CD4-positive, alpha-beta memory T cell (primary cell): Measurements from ENCODE around the gene IL20. TPM values are rescaled to one million over a fixed set of nuclear protein-coding genes. Genes with fewer than 3 reads are reported as not detected.

Source experiments
- CTCF ChIA-PET: fragments of 350-600 bp; sonication (Branson Sonifier 250); formaldehyde crosslinking; loops from one replicate; lab custom pipeline; 2021; ENCODE audit warnings: inconsistent platforms; ENCODE audit not compliant: partially characterized antibody; lab: Charles Lee
- POLR2A ChIA-PET: fragments of 350-600 bp; sonication (Branson Sonifier 250); formaldehyde crosslinking; loops from one replicate; lab custom pipeline; 2021; ENCODE audit not compliant: partially characterized antibody; lab: Charles Lee
- DNase-seq, 5 donors: peaks; one replicate each; pipeline versions ENCODE4 v3.0.0 to v3.0.0-alpha.2; 2020 to 2022; ENCODE audit warnings: mixed read lengths in 1 of 5
- H3K27ac ChIP-seq: one replicate; pipeline ENCODE4 v1.7.0; 2013; ENCODE audit warnings: low read depth, low read length
- H3K27me3 ChIP-seq: 2 replicates; pipeline ENCODE4 v1.7.0; 2013; ENCODE audit warnings: mild to moderate bottlenecking, low read length, moderate library complexity; ENCODE audit not compliant: insufficient read depth
- H3K36me3 ChIP-seq: 2 replicates; pipeline ENCODE4 v1.7.0; 2013; ENCODE audit warnings: mild to moderate bottlenecking, low read length, moderate library complexity; ENCODE audit not compliant: insufficient read depth
- H3K4me1 ChIP-seq: 2 replicates; pipeline ENCODE4 v1.7.0; 2013; ENCODE audit warnings: mild to moderate bottlenecking, low read length, moderate library complexity; ENCODE audit not compliant: insufficient read depth
- H3K4me3 ChIP-seq, 2 donors: one replicate each; pipeline ENCODE4 v1.7.0; 2013; ENCODE audit warnings: low read length in 2 of 2, mild to moderate bottlenecking in 1 of 2
- H3K9me3 ChIP-seq, 2 donors: one replicate each; pipeline ENCODE4 v1.7.0; 2013; ENCODE audit warnings: low read length in 2 of 2, control low read depth in 1 of 2; ENCODE audit not compliant: control insufficient read depth in 1 of 2
- H3K27ac Mint-ChIP-seq, 7 donors: one replicate each; pipeline ENCODE4 v1.8.0; 2020 to 2021; ENCODE audit warnings: mixed read lengths in 7 of 7, mild to moderate bottlenecking in 6 of 7, inconsistent platforms in 3 of 7, moderate library complexity in 3 of 7
- H3K27me3 Mint-ChIP-seq, 2 donors: one replicate each; pipeline ENCODE4 v1.8.0; 2020 to 2021; ENCODE audit warnings: mixed read lengths in 2 of 2
- H3K36me3 Mint-ChIP-seq, 2 donors: one replicate each; pipeline ENCODE4 v1.8.0; 2020 to 2021; ENCODE audit warnings: mixed read lengths in 2 of 2, inconsistent platforms in 1 of 2, mild to moderate bottlenecking in 1 of 2
- H3K4me1 Mint-ChIP-seq, 4 donors: one replicate each; pipeline ENCODE4 v1.8.0; 2020 to 2021; ENCODE audit warnings: mixed read lengths in 4 of 4, mild to moderate bottlenecking in 1 of 4
- H3K4me3 Mint-ChIP-seq, 8 donors: one replicate each; pipeline ENCODE4 v1.8.0; 2020 to 2021; ENCODE audit warnings: mixed read lengths in 8 of 8, mild to moderate bottlenecking in 7 of 8, moderate library complexity in 6 of 8, inconsistent platforms in 3 of 8
- H3K9me3 Mint-ChIP-seq, 8 donors: one replicate each; pipeline ENCODE4 v1.8.0; 2020 to 2021; ENCODE audit warnings: mixed read lengths in 8 of 8, mild to moderate bottlenecking in 5 of 8, inconsistent platforms in 3 of 8, moderate library complexity in 1 of 8
- intact Hi-C: fragments of 100-400 bp; cut with micrococcal nuclease; formaldehyde crosslinking; loops from one replicate; pipeline ENCODE4 v1.15.1; 2023
- polyA plus RNA-seq, 2 donors: library from polyadenylated mRNA; unstranded; fragments of 300-500 nt; fragmentation: Illumina TruSeq; gene quantifications; one replicate each; pipeline ENCODE4 v1.2.3, GENCODE V29; 2021
- total RNA-seq, 2 experiments: library from RNA; stranded (reverse); gene quantifications; one replicate each; pipeline ENCODE4 v1.2.3, GENCODE V29; 2021

IL20 gene
- total and polyA plus RNA-seq, 4 experiments from 2014 or later = not detected

GRCh38 chr1:206909161-206909882, 43.9 kb downstream of the IL20 start:
- POLR2A ChIA-PET = interaction anchor here (0.7 to 11.6 kb wide), 24 partner anchors 8 to 193 kb away, joined by 3 to 211 read pairs (median 7); partner anchors contain the start of genes FCMR, IL20, IL24 and PFKFB2
- H3K4me1 ChIP-seq = peaks cover 97% of the 10 kb centered on the region
- peak overlapping the region; percentile 31 for H3K27ac ChIP-seq
- CTCF ChIA-PET = interaction anchor here (0.7 to 6.0 kb wide), 22 partner anchors 9 to 276 kb away, joined by 3 to 66 read pairs (median 8); partner anchors contain the start of genes FCMR, IL10 and IL20
- Mint-ChIP-seq H3K36me3 (peaks cover 71 to 75% of the 10 kb centered on the region in 2 donors), H3K9me3 (peaks cover 0 to 2% (median 0%) of the 10 kb centered on the region in 8 donors), H3K27me3 (no peaks in the 10 kb centered on the region), H3K27ac (peak overlapping the region; percentile 79 to 91 (median 88)), H3K4me1 (peaks cover 71 to 95% (median 84%) of the 10 kb centered on the region in 4 donors), H3K4me3 (peak overlapping the region; percentile 62 to 80 (median 73))
- H3K36me3 ChIP-seq = peaks cover 60% of the 10 kb centered on the region
- peak in 4 of 5 donors; percentile 52 to 66 (median 56) for DNase-seq
- intact Hi-C loops = no loop called here
- no peaks in the 10 kb centered on the region for H3K9me3 ChIP-seq
- no peaks in the 10 kb centered on the region for H3K27me3 ChIP-seq
- peak overlapping the region in 1 of 2 donors; percentile 19 for H3K4me3 ChIP-seq

DNA sequence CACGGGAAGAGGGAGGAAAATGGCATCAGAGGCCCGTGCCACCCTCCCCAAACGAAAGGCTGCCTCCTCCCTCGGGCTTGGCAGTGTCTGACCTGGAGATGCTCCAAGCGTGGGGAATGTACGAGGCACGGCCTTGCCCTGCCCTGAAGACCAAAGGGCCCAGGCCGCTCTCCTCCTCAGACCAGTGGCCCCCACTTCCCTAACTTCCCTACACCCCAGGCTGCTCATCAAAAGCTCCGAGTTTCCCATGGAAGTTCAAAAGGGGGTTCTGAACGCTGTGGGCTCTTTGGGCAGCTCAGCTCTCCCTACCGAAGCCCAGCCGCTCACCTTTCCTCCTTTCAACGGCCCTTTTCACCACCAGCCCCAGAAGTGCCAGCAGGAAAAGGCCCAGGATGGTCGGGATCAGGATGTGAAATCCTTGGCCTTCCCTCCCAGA, 44.5 kb downstream of the IL20 start:
- H3K27me3 Mint-ChIP-seq = no peaks in the 10 kb centered on the region
- peak overlapping the region; percentile 31 for H3K27ac ChIP-seq
- peaks cover 69 to 75% of the 10 kb centered on the region in 2 donors for H3K36me3 Mint-ChIP-seq

GRCh38 chr1:206911064-206911663, 45.7 kb downstream of the IL20 start:
- Mint-ChIP-seq H3K27me3 (no peaks in the 10 kb centered on the region), H3K9me3 (peaks cover 0 to 2% (median 0%) of the 10 kb centered on the region in 8 donors), H3K36me3 (peaks cover 70 to 75% of the 10 kb centered on the region in 2 donors), H3K27ac (peak overlapping the region; percentile 34 to 91 (median 83)), H3K4me1 (peaks cover 72 to 95% (median 84%) of the 10 kb centered on the region in 4 donors), H3K4me3 (peak overlapping the region in 5 of 8 donors; percentile 60 to 80 (median 70))
- no peak overlapping the region for H3K4me3 ChIP-seq
- POLR2A ChIA-PET = interaction anchor here (0.9 to 12.7 kb wide), 13 partner anchors 9 to 184 kb away, joined by 3 to 179 read pairs (median 10); partner anchors contain the start of genes FCMR and IL24
- H3K4me1 ChIP-seq = peaks cover 97% of the 10 kb centered on the region
- no peaks in the 10 kb centered on the region for H3K27me3 ChIP-seq
- H3K36me3 ChIP-seq = peaks cover 59% of the 10 kb centered on the region
- DNase-seq = peak in 4 of 5 donors; percentile 51 to 66 (median 59)
- H3K27ac ChIP-seq = no peak overlapping the region
- CTCF ChIA-PET = interaction anchor here (0.7 to 13.0 kb wide), 38 partner anchors 8 to 277 kb away, joined by 3 to 477 read pairs (median 10); partner anchors contain the start of genes DYRK3, FCMR and IL20
- intact Hi-C loops = loop anchor here (10.0 kb wide), 2 partner anchors 164 to 436 kb away; partner anchors contain the start of gene IKBKE
- H3K9me3 ChIP-seq = no peaks in the 10 kb centered on the region

More for the DNA sequence above, 44.5 kb downstream of the IL20 start:
- intact Hi-C loops = loop anchor here (10.0 kb wide), 2 partner anchors 165 to 435 kb away; partner anchors contain the start of gene IKBKE
- peaks cover 97% of the 10 kb centered on the region for H3K4me1 ChIP-seq
- H3K4me3 ChIP-seq = peak overlapping the region in 1 of 2 donors; percentile 19
- ChIA-PET CTCF (interaction anchor here (0.9 to 6.0 kb wide), 16 partner anchors 9 to 184 kb away, joined by 3 to 66 read pairs (median 13); partner anchors contain the start of genes FCMR, IL10 and IL20), POLR2A (interaction anchor here (0.7 to 11.6 kb wide), 20 partner anchors 7 to 183 kb away, joined by 3 to 211 read pairs (median 11); partner anchors contain the start of genes FCMR, IL20, IL24 and PFKFB2)
- no peaks in the 10 kb centered on the region for H3K9me3 ChIP-seq
- peaks cover 72 to 95% (median 84%) of the 10 kb centered on the region in 4 donors for H3K4me1 Mint-ChIP-seq
- H3K4me3 Mint-ChIP-seq = peak overlapping the region; percentile 28 to 80 (median 64)
- no peaks in the 10 kb centered on the region for H3K27me3 ChIP-seq
- no peak for DNase-seq
- H3K36me3 ChIP-seq = peaks cover 55% of the 10 kb centered on the region
- H3K9me3 Mint-ChIP-seq = peaks cover 0 to 2% (median 0%) of the 10 kb centered on the region in 8 donors
- H3K27ac Mint-ChIP-seq = peak overlapping the region in 6 of 7 donors; percentile 46 to 83 (median 58)

GRCh38 chr1:206912445-206913095, 47.1 kb downstream of the IL20 start:
- peak overlapping the region; percentile 21 to 68 (median 54) for H3K4me3 Mint-ChIP-seq
- no peaks in the 10 kb centered on the region for H3K27me3 ChIP-seq
- no peaks in the 10 kb centered on the region for H3K27me3 Mint-ChIP-seq
- peaks cover 76 to 96% (median 87%) of the 10 kb centered on the region in 4 donors for H3K4me1 Mint-ChIP-seq
- H3K9me3 Mint-ChIP-seq = peaks cover 0 to 2% (median 0%) of the 10 kb centered on the region in 8 donors
- H3K4me3 ChIP-seq = no peak overlapping the region
- DNase-seq = peak; percentile 67 to 71 (median 68)
- peak overlapping the region; percentile 29 for H3K27ac ChIP-seq
- H3K36me3 Mint-ChIP-seq = peaks cover 80 to 83% of the 10 kb centered on the region in 2 donors
- H3K4me1 ChIP-seq = peaks cover 98% of the 10 kb centered on the region
- intact Hi-C loops = loop anchor here (1.0 to 10.0 kb wide), 10 partner anchors 11 to 438 kb away; partner anchors contain the start of genes DYRK3, IKBKE and IL20
- H3K9me3 ChIP-seq = no peaks in the 10 kb centered on the region
- ChIA-PET POLR2A (interaction anchor here (1.0 to 12.7 kb wide), 20 partner anchors 9 to 186 kb away, joined by 3 to 179 read pairs (median 6); partner anchors contain the start of genes FCMR and IL24), CTCF (interaction anchor here (0.6 to 13.0 kb wide), 52 partner anchors 8 to 409 kb away, joined by 3 to 477 read pairs (median 6); partner anchors contain the start of genes CD55, DYRK3, FCMR and IL20)
- peak overlapping the region; percentile 71 to 93 (median 92) for H3K27ac Mint-ChIP-seq
- H3K36me3 ChIP-seq = peaks cover 66% of the 10 kb centered on the region

DNA sequence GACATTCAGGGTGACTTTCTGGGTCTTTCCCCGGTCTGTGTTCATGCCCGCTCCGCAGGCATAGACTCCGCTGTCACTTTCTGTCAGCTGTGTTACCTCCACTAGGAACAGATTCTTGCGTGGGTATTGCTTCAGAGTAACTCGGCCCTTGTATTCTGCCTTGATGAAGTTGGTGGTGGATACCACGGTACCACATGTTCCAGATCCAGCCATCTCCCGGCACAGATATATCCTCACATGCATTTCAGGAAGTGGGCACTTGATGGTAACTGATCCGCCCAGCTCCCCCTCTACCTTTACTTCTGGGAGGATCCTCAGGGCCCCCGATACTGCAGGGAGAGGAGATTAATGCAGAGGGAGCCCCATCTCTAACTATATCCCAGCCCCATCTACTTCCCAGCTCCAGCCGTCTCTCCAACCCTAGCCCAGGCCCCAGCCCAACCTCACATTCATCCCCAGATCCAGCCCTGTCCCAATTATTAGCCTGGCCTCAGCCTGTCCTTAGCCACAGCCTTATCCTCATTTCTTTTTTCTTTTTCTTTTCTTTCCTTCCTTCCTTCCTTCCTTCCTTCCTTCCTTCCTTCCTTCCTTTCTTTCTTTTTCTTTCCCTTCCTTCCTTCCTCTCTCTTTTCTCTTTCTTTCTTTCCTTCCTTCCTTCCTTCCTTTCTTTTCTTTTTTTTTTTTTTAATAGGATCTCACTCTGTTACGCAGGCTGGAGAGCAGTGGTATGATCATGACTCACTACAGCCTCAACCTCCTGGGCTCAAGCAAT, 48.5 kb downstream of the IL20 start:
- H3K4me1 Mint-ChIP-seq = peaks cover 78 to 95% (median 86%) of the 10 kb centered on the region in 4 donors
- ChIA-PET POLR2A (interaction anchor here (1.4 to 12.7 kb wide), 7 partner anchors 8 to 110 kb away, joined by 5 to 179 read pairs (median 37); partner anchors contain the start of gene FCMR), CTCF (interaction anchor here (1.3 to 13.0 kb wide), 11 partner anchors 8 to 407 kb away, joined by 3 to 477 read pairs (median 21); partner anchors contain the start of genes CD55 and FCMR)
- peak overlapping the region in 6 of 8 donors; percentile 6 to 72 (median 46) for H3K4me3 Mint-ChIP-seq
- no peak overlapping the region for H3K4me3 ChIP-seq
- peaks cover 62% of the 10 kb centered on the region for H3K36me3 ChIP-seq
- no peaks in the 10 kb centered on the region for H3K9me3 ChIP-seq
- H3K27me3 ChIP-seq = no peaks in the 10 kb centered on the region
- H3K9me3 Mint-ChIP-seq = peaks cover 0 to 2% (median 0%) of the 10 kb centered on the region in 8 donors
- no peak for DNase-seq
- H3K27me3 Mint-ChIP-seq = no peaks in the 10 kb centered on the region
- peak overlapping the region; percentile 71 to 94 (median 92) for H3K27ac Mint-ChIP-seq
- H3K27ac ChIP-seq = peak overlapping the region; percentile 25
- H3K4me1 ChIP-seq = peaks cover 98% of the 10 kb centered on the region
- intact Hi-C loops = loop anchor here (2.0 to 10.0 kb wide), 3 partner anchors 161 to 439 kb away; partner anchors contain the start of genes DYRK3 and IKBKE
- peaks cover 80% of the 10 kb centered on the region in 2 donors for H3K36me3 Mint-ChIP-seq
